RWPE1 (cell line): ENCODE results near the gene CACNA2D4.

Experiments used
- CTCF ChIA-PET: fragments of 350-600 bp; sonication (Branson Sonifier 250); formaldehyde crosslinking; extraction: SDS; loops from one replicate; lab custom pipeline; 2021; lab: Yijun Ruan, JAX
- POLR2A ChIA-PET: fragments of 400-600 bp; formaldehyde crosslinking; extraction: SDS; loops from one replicate; lab custom pipeline; 2020; ENCODE audit warnings: antibody characterized with exemption; ENCODE audit not compliant: low non-redundant PET; lab: Yijun Ruan, JAX
- DNase-seq: peaks from one replicate; pipeline ENCODE4 v3.0.0; 2012; ENCODE audit warnings: low spot score
- H3K27ac ChIP-seq: fragments of 450-650 bp; 2 replicates; pipeline ENCODE4 v1.5.1; 2017
- TF ChIP-seq, protein P1 (sequence below): fragments of 450-650 bp; conservative IDR thresholded peaks from 2 replicates; pipeline ENCODE4 v1.5.1; 2017; ENCODE audit warnings: low read depth, mild to moderate bottlenecking

Gene CACNA2D4

DNA sequence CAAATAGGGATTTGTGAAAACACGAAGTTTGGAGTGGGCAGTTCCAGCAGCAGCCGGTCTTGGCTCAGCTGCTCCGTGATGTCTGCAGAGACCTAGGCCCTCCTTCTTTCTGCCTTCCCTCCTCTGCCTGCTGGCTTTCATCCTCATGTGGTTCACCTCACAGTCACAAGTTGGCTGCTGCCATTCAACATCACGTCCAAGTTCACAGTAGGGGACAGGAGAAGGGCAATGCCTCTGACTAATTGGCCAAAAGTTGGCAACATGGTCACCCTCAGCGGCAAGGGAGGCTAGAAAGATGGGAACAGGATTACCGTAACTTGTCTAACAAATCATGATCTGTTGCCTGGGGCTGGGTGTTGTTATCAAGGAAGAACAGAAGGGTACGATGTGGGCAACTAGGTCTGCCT, 7.8 kb upstream of the CACNA2D4 start:
- POLR2A ChIA-PET = no interaction called here
- CTCF ChIA-PET = no interaction called here
- TF ChIP-seq, protein P1, sequence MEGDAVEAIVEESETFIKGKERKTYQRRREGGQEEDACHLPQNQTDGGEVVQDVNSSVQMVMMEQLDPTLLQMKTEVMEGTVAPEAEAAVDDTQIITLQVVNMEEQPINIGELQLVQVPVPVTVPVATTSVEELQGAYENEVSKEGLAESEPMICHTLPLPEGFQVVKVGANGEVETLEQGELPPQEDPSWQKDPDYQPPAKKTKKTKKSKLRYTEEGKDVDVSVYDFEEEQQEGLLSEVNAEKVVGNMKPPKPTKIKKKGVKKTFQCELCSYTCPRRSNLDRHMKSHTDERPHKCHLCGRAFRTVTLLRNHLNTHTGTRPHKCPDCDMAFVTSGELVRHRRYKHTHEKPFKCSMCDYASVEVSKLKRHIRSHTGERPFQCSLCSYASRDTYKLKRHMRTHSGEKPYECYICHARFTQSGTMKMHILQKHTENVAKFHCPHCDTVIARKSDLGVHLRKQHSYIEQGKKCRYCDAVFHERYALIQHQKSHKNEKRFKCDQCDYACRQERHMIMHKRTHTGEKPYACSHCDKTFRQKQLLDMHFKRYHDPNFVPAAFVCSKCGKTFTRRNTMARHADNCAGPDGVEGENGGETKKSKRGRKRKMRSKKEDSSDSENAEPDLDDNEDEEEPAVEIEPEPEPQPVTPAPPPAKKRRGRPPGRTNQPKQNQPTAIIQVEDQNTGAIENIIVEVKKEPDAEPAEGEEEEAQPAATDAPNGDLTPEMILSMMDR = no peak
- no peak overlapping the region for H3K27ac ChIP-seq
- no peak for DNase-seq

DNA sequence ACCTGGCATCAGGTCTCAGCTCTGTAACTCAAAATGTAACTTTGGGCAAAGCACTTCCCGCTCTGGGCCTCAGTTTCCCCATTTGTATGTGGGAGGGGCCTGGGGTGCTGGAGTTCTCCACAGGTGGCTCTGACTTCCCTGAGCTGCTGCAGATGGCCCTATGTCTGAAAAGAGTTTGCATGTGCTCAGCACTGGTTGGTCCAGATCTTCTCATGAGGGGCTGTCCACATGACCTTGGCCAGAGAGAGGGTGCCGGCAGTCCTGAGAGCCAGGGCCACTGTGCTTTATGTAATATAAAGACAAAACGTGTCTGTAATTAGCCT, 7.2 kb upstream of the CACNA2D4 start:
- POLR2A ChIA-PET = no interaction called here
- no peak overlapping the region for H3K27ac ChIP-seq
- no peak for DNase-seq
- TF ChIP-seq, protein P1 = no peak
- CTCF ChIA-PET = no interaction called here

DNA sequence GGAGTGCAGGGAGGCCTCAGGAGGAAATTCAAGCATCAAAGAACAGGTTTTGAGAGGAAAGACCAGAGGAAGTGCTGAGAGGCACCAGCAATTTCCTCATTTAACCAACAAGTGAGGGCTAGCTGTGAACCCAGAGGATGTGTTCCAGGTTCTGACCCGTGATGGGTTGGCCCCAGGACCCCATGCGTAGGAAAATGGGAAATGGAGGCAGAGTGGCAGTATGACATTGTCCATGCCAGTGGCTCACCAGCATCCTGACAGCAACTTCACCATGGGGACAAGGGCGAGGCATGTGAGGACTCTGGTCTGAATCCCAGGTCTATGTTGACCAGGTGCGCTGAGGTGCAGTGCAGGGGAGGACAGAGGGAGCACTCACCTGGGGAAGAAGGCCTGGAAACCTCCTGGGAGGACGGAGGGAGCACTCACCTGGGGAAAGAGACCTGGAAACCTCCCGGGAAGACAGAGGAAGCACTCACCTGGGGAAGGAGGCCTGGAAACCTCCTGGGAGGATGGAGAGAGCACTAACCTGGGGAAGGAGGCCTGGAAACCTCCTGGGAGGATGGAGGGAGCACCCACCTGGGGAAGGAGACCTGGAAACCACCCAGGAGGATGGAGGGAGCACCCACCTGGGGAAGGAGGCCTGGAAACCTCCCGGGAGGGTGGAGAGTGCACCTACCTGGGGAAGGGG, 6.7 kb upstream of the CACNA2D4 start:
- H3K27ac ChIP-seq = no peak overlapping the region
- POLR2A ChIA-PET = no interaction called here
- DNase-seq = no peak
- TF ChIP-seq, protein P1 = no peak
- CTCF ChIA-PET = no interaction called here

DNA sequence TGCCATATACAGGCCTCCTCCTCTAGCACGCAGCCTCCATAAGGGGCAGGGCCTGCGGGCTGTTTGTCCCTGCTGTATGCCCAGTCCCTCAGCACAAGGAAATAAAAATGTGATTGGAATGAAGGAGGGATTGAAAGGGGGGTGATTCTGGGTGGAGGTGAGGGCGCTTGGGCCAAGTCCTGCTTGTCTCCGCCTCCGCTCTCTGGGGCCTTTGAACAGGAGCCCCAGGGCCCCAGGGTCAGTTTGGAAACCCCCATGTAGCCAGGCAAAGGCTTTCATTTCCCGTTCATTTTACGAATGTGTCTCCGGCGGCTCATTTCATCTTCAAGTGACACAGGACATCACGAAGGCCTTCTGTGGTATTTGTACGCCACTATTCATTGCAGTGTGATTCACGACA, 4.5 kb upstream of the CACNA2D4 start:
- DNase-seq = no peak
- no peak overlapping the region for H3K27ac ChIP-seq
- TF ChIP-seq, protein P1 = no peak
- CTCF ChIA-PET = no interaction called here
- POLR2A ChIA-PET = no interaction called here

DNA sequence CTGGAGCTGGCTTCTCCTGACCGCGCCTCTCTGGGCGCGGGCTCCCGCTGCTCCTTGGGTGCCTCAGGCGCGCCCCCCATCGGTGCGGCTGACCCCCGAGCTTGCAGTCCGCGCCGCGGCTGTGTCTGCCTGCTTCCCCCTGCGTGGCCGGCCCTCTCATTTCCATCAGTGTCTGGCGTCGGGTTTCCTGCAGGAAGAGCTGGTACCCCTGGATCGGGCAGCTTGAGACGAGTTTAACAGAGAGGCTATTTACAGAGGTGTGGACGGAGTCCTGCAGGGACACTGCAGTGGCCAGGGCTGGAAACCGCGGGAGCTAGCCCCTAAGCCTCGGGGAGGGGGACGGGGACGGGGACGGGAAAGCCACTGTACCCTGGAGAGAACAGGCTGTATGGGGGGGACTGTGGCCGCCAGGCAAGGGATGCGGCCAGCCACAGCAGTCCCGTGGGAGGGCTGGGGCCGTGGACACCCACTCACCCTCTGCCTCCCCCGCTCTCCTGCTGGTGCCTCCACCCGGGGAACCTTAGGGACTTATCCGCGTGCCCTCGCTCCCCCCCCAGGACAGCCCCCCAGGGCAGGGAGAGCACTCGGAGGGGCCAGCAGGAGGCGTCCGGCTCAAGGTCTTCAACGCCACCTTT, 3.7 kb upstream of the CACNA2D4 start:
- no peak for DNase-seq
- CTCF ChIA-PET = interaction anchor here (0.6 kb wide), 1 partner anchor 78 kb away, joined by 3 read pairs; no protein-coding TSS in a partner anchor
- POLR2A ChIA-PET = no interaction called here
- no peak overlapping the region for H3K27ac ChIP-seq
- TF ChIP-seq, protein P1 = no peak

DNA sequence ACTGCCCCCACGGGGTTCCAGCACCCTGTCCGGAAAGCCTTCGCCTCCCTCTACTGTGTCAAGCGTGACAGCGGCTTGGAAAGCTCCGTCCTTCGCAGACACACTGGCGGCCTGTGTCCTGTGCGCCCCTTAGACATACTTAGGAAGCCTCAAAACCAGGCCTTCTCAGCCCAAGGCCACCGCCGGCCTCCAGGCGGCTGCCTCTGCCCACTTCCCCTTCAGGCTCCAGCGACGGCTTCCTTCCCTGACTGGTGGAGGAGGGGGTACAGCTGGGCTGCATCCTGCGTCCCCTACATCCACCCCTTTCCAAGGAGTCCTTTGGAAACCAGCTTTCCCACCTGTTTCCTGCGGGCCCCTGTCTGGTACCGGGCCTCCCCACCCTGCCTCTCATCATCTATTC, 2.5 kb upstream of the CACNA2D4 start:
- no peak for DNase-seq
- POLR2A ChIA-PET = no interaction called here
- TF ChIP-seq, protein P1 = no peak
- CTCF ChIA-PET = interaction anchor here (0.7 kb wide), 2 partner anchors 19 to 125 kb away, joined by 3 read pairs; no protein-coding TSS in a partner anchor
- no peak overlapping the region for H3K27ac ChIP-seq
